HG03342 (cell line): ENCODE data around the gene CCDC59.
"Not testable (repeated sequence)": the region's sequence is repeated elsewhere in the genome, so short reads cannot be mapped to it uniquely, and the experiment has no call there.

ENCODE experiments used
- ATAC-seq: cut with Tn5 transposase; IDR thresholded peaks from one replicate; pipeline ENCODE4 v1.9.1; 2021; ENCODE audit warnings: mild to moderate bottlenecking, moderate library complexity; ENCODE audit not compliant: unreplicated experiment

The CCDC59 gene, protein sequence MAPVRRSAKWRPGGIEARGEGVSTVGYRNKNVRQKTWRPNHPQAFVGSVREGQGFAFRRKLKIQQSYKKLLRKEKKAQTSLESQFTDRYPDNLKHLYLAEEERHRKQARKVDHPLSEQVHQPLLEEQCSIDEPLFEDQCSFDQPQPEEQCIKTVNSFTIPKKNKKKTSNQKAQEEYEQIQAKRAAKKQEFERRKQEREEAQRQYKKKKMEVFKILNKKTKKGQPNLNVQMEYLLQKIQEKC

DNA sequence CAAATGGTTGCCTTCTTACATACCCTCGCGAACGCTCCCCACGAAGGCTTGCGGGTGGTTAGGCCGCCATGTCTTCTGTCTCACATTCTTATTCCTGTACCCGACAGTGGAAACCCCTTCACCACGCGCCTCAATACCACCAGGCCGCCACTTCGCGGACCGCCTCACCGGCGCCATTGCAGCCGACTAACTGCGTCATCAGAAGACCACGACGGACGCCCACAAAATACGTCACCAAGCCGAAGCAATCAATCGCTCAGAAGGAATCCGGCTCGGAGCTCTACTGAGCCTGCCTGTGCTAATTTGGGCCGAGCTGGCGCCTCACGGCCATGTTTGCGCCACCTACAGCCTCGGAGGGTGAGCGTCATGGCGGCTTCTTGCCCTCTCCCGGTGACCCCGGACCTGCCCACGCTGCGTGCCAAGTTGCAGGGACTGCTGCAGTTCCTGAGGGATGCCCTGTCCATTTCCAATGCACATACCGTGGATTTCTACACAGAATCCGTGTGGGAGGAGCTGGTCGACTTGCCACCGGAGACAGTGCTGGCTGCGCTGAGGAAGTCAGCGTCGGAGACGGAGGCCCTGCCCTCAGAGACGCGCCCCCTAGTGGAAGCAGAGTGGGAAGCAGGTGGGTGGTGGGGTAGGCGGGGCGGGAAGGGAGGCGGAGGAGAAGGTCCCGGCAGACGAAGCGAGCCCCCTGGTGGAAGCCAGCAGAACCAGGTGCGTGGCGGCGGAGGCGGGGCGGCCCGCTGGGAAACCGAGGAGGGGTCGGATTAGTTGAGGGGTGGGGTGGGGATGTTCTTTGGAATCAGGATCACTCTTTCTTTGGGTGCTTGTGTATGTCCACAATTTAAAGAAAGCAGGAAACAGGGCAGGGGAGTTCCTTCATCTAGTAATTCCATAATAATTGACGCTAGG is at the start of gene CCDC59, which contains the start of gene METTL25:
TSS of gene CCDC59 (minus strand) at position 188 of the 915 bp plus-strand sequence. CDS start at position 177, 11 bp downstream.
TSS of gene METTL25 (plus strand) at position 330 of the 915 bp plus-strand sequence. CDS start at position 367, 37 bp downstream.
- ATAC-seq: peak; percentile 91

DNA sequence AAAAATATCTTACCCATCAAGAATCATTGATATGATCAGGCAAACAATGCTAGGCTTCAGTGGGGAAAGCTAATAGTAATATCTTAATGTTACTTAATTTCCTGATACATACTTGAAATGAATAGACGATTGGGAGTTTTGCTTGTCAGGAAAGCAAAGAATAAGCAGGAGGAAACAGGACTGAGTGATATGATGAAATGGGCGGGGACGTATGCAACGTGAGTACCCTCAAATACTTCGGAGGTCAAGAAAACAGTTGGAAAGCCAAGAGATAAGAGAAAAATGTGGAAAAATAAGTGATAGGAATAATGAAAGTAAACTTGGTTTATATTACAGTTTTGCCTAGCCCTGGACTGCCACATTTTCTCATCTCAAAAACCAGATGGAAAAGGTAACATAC is 49.3 kb upstream of the CCDC59 start:
- ATAC-seq: no peak

- no peak for ATAC-seq
Observed at GRCh38 chr12:82406651-82407050, 48.5 kb upstream of the CCDC59 start.

DNA sequence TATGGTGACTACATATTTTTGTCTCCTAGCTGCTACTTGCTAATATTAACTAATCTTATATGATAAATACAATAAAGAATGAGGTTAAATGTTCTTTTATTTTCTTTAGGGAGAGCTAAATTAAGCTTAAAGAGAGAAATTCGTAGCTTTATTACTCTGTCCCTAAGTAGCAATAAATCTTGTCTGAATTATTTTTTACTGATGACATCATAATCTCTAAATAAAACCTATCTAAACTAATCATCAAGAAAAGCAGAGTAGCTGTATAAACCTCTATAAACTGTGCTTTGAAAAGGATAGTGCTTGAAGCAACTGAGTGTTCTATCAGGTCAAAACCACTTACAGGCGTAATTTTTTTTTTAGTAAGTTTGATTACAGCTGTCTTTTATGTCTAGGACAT is 42.6 kb upstream of the CCDC59 start:
- no peak for ATAC-seq

GRCh38 chr12:82398879-82399278 is 40.7 kb upstream of the CCDC59 start:
- no peak for ATAC-seq

GRCh38 chr12:82383930-82384552 is 25.9 kb upstream of the CCDC59 start:
- peak; percentile 66 for ATAC-seq

- ATAC-seq: no peak
Observed at GRCh38 chr12:82378997-82379396, 20.8 kb upstream of the CCDC59 start.

DNA sequence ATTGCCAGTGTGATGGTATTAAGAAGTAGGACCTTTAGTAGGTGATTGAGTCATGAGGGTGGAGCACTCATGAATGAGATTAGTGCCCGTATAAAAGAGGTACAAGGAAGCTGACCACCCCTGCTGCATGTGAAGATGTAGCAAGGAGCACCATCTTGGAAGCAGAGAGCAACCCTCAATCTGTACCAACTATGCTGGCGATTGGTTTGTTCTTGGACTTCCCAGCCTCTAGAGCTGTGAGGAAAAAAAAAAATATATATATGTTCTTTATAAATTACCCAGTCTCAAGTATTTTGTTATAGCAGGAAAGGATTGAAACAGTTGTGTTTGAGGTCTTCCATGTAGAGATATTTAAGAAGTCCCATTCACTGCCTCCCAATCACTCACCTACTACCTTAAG is 17.0 kb upstream of the CCDC59 start:
- ATAC-seq: no peak

DNA sequence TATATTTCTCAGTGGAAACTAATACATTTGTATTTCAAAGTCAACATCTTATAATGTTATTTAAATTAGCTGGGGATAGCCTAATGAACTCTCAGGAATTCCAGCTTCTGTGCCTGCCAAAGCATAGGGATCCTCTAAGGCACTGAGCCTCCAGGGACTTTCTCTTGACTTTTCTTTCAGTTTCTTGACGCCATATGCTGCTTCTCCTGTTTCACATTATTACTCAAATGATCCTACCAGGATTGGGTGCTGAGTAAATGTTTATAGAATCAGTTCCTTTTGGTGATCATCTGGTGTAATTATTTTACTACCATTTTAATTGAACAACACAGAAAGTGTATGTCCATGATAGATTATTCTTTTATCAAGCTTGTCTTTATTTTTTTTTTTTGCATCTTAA is 8.0 kb upstream of the CCDC59 start:
- peak; percentile 63 for ATAC-seq

DNA sequence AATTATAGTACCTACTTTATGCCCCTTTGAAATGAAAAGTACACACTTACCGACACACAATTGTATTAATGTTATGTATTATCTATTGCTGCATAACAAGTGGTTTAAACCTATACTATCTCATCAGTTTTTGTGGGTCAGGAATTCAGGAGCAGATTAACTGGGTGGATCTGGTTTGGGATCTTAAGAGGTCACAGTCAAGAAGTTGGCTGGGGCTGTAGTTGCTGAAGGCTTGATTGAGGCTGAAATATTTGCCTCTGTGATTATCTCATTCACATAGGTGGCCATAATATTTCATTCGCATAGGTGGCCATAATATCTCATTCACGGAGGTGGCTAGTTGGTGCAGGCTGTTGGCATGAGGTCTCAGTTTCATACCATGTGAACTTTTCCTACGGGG is 5.8 kb upstream of the CCDC59 start:
- no peak for ATAC-seq

GRCh38 chr12:82361461-82361915 is 3.3 kb upstream of the CCDC59 start:
- ATAC-seq: no peak

DNA sequence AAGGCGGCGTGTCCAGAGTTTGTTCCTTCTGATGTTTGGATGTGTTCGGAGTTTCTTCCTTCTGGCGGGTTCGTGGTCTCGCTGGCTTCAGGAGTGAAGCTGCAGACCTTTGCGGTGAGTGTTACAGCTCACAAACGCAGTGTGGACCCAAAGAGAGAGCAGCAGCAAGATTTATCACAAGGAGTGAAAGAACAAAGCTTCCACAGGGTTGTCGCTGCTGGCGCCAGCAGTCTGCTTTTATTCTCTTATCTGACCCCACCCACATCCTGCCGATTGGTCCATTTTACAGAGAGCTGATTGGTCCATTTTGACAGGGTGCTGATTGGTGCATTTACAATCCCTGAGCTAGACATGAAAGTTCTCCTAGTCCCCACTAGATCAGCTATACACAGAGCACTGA is 2.6 kb upstream of the CCDC59 start:
- ATAC-seq: not testable (repeated sequence)

DNA sequence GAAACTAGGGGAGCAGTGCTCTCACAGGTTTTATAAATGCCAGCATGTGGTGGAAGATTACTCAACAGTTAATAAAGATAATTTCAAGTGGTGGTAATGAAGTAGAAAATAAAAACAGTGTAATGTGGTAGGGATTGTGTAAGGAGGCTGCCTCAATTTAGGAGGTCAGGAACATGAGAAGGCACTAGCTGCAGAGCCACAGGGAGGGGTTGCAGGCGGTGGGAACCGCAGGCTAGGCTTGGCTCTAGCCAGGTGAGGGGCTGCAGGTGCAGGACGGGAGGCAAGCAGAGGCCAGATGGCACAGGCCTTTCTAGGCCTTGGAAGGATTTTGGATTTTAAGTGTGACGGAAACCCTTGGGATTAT is 910 bp upstream of the CCDC59 start:
- peak; percentile 4 for ATAC-seq

- no peak for ATAC-seq
Observed at GRCh38 chr12:82357845-82358199, 365 bp downstream of the CCDC59 start.

DNA sequence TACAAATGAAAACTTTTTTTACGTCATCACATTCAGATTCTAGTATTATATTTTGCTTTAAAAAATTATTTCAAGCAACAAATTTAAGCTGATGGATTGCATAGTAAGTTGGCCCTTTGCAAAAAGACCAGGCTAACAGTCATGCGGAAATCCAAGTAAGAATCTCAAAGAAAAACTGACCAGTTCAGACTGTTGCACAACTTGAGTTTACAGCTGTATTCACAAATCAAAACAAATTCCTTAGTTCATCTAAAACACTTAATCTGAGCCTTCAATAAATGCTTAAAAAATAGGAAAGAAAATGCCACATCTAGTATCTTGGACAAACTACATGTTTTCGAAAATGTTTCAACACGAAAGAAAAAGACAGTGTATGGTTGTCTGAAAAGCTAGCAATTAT is 847 bp downstream of the CCDC59 start:
- no peak for ATAC-seq

GRCh38 chr12:82351390-82351789 is 6.8 kb downstream of the CCDC59 start:
- ATAC-seq: no peak

DNA sequence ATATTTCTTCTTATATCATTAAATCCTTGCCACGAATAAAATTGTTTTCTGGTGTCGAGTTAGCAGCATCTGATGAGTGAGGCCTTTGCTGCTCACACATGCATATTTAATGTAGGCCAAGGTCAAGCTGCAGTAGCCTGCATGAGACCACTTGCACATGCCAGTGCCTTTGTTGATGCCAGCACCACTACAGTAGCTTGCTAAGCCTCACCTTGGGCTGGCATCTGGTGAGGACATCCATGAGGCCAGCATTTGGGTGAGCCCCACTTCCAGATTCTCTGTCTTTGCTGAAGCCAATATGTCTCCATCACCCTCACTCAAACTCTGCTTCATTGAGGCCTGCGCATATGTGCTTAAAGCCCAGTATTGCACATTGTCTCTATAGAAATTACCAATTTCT is 8.0 kb downstream of the CCDC59 start:
- ATAC-seq: no peak

- ATAC-seq: no peak
Observed at GRCh38 chr12:82329508-82329907, 28.7 kb downstream of the CCDC59 start.

DNA sequence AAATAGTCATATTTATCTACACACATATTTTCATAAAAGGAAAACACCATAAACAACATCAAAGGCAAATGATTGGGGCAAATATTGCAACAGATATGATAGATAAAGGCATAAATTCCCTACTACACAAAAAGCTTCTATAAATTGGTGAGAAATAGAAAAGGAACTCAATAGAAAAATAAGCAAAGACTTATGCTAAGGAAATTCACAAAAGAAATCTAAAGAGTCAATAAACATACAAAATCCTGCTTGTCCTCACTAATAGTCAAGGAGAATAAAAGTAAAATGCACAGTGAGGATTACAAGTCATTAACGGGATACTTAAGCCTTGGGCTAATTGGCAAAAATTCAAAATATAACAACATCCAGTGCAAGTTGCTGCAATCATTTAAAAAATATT is 30.3 kb downstream of the CCDC59 start:
- no peak for ATAC-seq

DNA sequence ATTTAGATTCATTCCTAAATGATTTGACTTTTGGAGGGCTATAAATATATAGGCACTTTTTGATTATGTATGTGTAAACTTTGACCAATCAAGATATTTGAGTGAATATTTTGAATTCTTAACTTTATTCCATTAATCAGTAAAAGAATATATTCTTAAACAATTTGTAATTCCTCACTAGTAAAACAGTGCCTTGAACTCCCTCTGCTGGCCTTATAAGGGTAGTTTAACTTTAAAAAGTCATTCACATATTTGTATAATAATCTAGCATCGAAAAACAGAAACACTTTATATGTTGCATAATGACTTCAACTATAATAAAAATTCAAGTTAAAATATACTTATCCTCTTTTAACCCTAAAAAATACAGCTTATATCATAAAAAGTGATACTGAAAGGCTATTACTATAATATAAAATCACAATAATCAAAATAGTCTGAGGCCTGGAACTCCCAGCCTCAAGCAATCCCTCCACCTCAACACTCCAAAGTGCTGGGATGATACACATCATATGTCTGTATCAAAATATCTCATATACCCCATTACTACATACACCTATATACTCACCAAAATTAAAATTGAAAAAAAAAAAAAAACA is 31.2 kb downstream of the CCDC59 start:
- ATAC-seq: peak; percentile 71
